HG03103 (cell line): Measurements from ENCODE around the gene ARHGAP15.
A peak's percentile ranks its signal among the peaks of the same experiment; 100 is the strongest.

Source experiments
- ATAC-seq: cut with Tn5 transposase; IDR thresholded peaks from one replicate; pipeline ENCODE4 v1.9.1; 2021; ENCODE audit warnings: low read depth; ENCODE audit not compliant: unreplicated experiment

The ARHGAP15 gene

DNA sequence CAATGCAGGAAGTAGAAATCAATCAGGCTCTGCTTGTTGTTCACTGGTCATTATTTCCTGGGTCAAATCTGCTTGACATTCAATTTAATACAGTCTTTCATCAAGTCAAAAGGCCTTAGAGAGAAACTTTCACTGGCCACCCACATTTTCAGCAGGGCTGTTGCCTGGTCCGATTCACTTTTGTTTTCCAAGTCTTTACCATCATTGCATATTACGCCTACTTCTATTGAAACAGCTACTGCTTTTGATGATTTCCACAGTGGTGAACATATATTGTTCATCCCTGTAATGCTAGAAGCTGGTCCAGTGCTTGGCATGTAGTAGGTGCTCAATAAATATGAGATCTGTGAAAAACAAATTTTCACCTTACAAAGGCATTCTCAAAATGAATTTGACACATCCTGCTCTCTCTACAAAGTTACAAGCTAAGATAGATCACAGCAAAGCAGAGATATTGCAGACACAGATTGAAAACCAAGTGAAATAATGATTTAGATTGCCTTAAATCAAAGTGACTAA, 600.1 kb downstream of the ARHGAP15 start:
- no peak for ATAC-seq

DNA sequence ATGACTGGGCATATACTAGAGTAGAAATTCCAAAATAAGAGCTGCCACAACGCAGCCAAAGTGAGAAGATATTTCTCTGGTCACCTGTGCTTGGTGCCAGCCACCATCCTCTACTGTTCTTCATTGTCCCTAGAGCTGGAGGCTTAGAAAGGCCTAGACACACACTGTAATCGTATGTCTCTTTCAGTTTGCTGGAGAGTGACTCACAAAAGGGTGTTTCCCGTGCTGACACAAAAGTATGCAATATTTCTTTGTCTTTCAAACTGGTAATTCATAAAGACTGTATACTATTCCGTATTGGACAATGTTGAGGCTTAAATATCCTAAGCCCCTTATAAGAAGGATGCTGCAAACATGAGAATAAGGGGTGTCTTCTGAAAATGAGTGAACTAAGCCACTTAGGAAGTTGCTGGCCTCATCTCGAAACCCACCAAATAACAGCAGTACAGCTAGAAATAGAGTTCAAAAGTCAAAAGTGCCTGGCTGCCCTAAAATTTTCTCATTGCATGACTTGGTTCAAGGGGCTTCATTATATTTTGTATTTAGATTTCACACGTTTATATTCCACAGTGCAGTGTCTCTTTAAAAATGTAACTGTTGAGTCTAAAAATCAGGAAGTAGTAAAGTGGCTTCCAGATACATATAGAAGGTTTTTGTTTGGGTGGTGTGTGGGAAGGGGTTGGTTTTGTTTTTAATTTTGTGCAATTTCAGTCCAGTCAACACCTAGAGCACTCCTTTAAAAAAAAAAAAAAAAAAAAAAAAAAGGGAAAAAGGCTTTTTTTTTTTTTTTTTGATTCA, 601.1 kb downstream of the ARHGAP15 start:
- ATAC-seq, result peak; percentile 70

DNA sequence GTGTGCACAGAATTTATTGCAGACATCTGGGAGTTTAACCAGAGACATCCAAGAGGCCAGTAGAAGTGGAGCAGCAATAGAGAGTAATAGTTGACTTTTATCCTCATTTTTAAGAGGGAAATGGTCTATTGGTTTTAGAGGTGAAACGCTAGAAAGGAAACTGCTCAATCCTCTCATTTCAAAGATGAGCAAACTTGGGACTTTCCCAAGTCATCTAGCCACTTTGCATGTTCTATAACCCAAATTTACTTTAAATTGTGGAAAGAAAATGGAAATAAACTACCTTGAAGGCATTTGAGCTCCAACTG, 601.7 kb downstream of the ARHGAP15 start:
- peak; percentile 40 for ATAC-seq

DNA sequence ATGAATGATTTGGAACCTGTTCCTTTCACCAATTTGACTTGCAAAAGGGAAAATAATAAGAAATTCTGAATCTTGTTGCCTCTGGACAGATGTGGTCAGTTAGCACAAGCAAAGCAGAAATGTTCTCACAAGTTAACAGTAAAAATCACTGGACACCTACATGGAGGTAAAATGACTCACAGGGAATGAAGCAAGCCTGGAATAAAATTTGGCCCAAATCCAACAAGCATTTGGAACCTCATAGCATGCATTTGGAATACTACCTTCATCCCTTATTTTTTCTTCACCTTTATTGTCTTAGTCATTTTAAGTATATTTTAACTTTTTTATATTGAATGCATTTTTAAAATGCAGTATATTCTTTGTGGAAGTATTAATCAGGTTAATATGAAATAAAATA, 602.9 kb downstream of the ARHGAP15 start:
- ATAC-seq, result no peak

DNA sequence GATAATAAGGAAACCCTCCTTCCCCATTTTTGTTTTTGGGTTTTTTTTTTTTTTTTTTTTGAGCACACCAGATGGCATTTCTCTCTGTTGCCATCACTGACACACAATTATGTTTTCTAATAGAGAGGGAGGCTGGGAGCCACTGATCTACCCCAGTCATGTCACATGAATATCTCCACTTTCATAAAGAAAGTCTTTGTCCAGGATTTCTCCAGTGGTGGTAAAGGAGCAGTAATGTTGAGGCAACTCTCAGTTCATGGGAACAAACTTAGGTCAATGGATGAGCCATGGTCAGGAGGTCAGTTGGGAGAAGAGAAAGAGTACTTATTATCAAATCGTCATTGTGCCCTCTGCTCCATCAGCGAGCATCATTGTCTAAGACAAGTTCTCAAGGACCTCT, 603.7 kb downstream of the ARHGAP15 start:
- ATAC-seq, result no peak

DNA sequence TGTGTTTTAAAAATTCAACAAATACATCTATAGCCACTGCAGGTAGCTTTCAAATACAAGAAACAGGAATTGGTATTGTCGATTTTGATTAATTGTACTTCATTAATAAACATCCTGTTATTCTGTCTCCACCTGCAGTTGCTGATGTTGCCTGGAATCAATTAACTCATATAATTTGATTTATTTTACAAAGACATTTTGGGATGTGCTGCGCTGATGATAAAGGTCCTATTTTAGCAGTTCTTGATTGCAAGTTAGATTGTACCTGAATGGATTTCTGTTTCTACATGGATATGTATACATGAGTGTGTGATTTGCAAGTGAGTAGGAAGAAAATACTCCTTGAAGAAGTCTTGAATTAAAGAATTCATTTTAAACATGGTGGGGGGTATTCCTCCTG, 605.3 kb downstream of the ARHGAP15 start:
- no peak for ATAC-seq

DNA sequence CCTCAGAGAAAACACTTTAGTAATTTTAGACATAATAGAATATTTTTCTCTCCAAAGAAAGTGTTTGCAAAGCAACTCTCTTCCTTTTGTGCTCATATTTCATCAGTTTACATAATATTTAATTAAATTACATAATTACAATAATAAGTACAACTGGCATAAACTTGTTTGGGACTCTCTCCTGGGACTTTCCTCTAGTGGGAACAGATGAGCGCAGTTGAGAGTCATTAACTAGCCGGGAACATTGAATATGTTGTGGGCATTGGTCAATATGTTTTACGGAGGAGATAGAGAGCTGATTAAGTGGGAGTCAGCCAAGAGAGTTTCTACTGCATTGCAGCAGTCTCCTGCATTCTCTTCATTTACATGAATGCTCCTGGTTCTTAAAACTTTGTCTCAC, 607.7 kb downstream of the ARHGAP15 start:
- ATAC-seq, result no peak

DNA sequence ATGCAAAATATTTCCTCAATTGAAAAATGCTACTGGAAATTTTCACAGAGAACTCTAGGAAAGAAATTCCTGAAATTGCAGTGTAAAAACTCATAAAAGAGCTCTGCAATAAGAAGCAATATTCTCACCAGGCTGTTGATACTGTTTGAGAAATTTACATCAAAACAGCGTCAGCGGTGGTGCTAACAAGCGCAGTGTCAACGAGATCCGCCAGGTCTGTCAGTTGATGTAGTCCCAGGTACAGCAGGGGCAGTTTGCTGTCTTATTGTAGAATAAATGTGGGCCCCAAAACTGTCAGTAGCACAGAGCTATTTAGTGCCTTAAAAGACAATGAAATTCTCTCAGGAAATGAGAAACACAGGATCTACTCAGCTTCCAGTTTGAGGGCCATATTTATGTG, 611.2 kb downstream of the ARHGAP15 start:
- ATAC-seq, result no peak

DNA sequence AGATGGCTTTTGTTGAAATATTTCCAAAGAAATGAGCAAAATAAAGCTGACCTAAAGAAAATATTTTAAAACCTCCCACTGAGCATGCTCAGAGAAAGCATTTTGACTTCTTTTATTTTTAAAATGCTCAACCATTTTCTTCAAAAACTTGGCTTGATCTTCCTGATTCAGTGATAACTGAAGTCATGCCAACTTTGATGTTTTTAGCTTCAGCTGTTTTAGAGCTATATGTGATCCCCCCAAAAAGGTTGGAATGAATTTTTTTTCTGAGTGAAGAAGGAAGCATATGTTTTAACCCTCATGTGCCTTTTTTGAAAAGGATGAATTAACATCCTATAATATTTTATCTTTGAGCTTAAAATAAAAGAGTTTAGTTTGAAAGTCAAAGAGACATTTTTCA, 612.0 kb downstream of the ARHGAP15 start:
- ATAC-seq, result no peak

DNA sequence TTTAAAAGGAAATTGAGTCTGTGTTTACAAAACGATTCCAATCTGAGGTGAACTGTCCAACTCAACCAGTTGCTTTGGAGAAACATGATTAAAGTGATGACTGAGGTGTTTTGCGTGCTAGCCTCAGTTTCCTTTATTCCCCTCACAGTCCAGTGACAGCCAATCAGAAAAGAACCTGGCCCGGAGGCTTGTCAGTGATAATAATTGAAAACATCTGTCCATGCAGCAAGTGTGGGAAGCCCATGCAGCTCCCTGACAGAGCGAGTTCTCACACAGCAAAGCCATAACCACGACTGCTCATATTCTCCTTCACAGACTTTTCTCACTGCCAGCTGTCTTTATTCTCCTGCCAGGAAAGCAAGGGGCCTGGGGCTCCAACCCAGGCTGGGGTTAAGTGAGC, 613.4 kb downstream of the ARHGAP15 start:
- no peak for ATAC-seq

DNA sequence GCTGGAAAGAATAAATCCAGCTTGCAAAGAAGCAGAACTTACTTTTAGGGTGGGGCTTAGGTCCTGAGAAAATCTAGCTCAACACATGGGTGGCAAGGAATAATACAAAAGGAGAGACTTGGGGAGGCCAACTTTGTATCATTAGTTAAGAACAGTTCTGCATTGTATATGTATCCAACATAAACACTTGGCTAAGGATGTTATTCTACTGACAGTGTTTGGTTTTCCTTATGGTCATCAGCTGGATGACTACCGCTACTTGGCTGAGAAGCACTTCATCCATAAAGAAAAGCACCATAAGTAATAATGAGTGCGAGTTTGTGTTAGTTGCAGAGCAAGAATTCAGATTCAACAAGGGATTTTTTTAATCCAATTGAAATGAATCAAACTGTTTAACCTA, 614.9 kb downstream of the ARHGAP15 start:
- no peak for ATAC-seq

DNA sequence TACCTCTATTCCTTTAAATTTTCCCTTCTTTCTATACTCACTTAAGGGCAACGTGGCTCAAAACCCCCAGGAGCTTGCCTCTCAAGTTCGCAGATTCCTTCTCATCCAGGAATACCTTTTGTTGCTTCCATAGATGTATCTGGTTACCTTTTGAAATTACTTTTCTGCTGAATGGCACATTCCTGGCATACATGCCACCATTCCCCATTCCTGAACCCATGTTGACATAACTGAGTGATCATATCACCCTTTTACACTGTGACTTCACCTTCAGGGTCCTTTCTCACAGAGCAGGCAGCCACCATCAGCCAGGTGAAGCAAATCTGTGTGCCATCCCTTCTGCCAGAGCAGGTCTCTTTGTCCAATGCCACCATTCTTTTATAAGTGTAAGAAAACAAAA, 615.8 kb downstream of the ARHGAP15 start:
- no peak for ATAC-seq

DNA sequence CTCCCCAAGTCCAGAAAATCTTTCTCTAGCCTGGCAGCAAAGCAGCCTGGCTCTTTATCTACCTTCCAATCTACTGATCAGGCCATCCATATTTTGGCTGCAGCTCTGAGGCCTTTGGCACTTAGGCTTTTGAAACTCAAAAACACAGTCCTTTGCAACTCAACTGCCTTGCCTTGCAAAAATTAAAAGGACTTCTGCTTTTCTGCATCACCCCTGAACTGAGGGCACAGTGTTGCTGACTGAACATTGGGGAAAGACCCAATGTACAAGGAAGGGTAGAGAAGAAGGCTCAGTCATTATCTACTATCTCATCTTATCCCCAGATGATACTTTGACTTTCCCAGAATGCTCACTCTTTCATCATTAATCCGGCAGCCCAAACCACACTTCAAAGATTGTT, 625.5 kb downstream of the ARHGAP15 start:
- no peak for ATAC-seq

DNA sequence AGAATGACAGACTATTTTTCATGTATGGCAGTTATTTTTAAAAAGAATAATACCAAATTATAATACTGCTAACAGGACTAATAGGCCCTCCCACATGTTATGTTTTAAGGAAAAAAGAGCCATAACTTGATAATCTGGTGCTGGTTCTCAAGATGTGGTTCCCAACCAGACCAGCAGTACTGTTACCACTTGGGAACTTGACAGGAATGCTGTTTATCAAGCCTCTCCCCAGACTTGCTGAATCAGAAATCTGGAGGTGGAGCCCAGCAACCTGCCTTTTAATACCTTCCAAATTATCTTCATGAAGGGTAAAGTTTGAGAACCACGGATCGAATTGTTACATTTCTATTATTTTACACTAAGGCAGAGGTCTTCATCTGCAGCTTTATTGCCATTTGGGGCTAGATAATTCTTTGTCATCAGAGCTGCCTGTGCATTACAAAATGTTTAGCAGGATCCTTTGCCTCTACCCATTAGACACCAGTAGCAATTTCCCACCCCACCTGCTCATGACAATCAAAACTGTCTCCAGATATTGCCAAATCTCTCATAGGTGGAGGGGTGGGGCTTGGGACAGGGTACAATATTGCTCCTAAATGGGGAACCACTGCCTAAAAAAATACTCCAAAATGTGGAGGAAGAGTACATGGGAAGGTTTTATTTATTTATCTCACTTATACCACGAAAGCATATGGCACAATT, 629.6 kb downstream of the ARHGAP15 start:
- no peak for ATAC-seq

DNA sequence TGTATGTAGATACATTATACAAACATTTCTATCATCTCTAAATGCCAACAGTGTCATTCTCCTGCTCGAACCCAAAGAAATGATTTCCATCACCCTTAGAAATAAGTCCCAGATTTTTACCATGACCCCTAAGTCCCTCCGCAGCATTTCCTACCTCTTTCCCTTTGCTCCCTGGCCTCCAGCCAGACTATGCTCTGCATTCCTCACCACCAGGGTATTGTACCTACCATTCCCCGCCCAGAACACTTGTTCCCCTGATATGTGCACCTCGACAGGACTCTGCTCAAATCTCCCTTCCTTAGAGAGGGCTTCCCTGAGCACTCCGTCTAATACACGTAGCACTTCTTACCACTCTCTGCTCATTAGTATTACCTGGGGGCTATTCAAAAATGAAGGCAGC, 630.2 kb downstream of the ARHGAP15 start:
- no peak for ATAC-seq

DNA sequence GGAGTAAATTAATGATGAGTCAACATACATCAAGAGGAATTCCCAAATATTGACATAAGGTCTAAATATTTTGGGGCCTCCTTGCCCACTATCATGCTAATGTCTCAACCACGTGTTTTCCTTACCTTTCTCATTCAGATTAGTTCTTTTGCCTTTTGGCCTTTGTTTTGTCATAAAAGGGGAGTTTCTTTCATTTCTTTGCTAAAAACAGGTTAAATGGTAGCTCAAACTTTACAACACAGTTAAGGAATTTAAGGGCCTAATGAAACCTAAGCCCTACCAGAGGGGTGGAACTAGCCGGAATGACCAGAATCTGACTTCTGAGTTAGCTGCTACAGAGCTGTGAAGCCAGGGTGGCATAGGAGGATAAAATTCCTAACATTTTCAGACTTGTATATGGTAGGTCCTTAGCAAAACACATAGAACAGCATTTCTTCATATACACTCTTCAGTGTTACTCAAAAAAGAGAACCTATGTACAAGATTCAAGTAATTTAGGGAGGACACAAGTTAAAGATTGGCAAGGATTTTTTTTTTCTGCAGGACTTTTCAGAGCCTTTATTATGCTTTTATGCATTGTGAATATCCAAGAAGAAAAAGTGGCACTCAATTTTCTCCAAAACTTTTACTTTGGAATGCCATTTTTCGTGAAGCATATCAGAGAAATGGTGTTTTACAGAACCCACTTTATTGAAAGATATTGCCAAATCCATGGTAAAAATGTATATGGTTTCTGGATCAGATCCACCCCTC, 633.1 kb downstream of the ARHGAP15 start:
- no peak for ATAC-seq

DNA sequence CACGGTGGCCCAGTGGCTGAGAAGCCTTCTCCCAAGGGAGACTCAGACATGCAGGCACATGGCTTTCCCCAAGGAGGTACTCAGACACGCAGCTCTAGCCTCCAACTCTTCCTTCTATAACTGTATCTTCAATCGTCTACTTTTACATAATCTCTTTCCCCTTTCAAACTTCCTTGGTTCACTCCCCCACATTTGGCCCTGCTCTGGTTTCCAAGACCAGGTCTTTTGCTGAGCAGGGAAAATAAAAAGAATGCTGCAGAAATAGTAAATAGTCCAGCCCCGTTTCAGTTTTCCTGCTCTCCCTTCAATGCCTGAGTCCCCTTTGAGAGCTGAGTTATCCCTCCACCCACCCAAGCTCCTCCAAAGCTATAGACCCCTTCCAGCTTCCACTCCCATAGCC, 635.0 kb downstream of the ARHGAP15 start:
- ATAC-seq, result no peak

DNA sequence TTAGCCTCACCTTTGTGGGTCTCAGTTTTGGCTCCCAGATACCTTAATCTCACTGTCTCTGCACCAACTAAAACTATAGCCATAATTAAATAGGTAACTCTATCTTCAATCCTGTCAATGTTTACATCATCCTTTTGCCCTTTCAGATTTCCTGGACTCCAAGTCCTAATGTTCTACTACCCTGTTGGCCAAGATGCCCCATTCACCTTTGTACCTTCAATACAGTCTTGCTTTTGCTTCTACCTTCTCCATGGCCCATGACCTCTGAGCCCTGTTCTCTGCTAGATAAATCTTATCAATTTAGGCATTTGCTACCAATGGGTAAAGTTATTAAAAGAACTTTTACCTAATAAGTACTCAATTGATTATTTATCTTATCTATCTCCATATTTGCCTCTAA, 635.5 kb downstream of the ARHGAP15 start:
- no peak for ATAC-seq

DNA sequence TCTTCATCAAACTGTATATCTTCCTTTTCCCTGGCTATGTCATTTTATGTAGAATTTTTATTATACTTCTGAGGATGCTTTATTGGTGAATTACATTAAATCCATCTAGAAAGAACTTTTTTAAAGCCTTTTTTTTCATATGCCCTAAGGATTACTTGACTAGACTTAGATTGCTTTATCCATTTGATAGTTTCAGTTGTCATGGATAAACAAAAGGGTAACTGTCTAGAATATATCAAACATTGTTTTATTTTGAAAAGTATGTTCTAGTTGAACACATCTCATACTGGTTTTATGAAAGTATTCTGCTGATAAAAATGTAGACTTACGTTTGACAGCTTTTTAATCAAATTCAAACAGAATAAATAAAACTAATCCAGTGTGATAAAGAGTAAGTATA, 639.8 kb downstream of the ARHGAP15 start:
- no peak for ATAC-seq

DNA sequence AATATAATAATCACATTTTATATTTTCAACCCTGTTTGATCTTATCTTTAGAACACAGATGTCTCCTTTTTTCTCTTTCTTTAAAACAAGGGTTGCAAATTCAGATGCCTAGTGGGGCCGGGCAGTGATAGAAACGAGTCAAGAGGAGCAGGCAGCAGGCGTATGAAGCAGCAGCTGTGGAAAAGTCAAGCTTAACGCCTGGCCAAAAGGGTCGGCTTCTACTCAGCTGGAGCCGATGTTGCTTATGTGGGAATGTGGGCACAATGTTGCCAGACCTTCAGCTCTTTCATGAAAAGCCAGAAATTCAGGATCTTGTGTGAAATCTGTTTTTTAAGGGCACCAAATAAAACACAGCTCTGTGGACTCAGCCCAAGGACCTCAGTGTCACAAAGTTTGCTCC, 642.7 kb downstream of the ARHGAP15 start:
- no peak for ATAC-seq

DNA sequence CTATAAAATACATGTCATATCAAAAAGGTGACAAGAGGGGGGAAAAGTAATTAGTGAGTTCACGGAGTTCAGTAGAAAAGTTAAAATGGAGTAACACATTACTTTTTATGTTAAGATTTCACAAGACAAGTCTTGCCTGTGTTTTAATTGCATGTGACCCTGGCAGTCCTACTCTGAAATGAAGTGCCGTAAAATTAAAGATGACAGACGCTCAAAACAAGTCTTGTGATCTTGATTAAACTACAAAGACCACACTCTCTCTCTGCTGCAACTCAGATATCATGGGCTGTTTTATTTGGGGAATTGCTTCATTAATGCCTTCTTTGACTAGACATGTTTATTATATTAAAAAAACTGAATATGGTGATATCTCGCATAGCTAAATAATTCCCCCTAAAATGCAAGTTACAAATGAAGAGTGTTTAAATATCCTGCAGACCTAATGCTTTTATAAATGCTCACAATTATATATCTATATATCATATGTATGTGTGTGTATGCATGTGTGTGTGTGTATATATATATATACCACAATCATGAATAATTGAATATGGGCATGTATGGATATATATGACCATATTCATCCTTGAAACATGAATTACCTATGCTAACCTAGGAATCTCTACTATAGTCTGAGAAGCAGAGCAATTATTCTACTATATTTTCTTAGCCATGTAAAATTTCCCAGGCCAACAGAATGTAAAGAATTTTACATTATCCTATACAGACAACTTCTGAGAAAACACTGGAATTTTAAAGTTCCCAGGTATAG, 647.5 kb downstream of the ARHGAP15 start:
- ATAC-seq, result no peak
